ENCODE measurements around the gene UBAP1.
"Not testable (repeated sequence)": the region's sequence is repeated elsewhere in the genome, so short reads cannot be mapped to it uniquely, and the experiment has no call there.

The UBAP1 gene

DNA sequence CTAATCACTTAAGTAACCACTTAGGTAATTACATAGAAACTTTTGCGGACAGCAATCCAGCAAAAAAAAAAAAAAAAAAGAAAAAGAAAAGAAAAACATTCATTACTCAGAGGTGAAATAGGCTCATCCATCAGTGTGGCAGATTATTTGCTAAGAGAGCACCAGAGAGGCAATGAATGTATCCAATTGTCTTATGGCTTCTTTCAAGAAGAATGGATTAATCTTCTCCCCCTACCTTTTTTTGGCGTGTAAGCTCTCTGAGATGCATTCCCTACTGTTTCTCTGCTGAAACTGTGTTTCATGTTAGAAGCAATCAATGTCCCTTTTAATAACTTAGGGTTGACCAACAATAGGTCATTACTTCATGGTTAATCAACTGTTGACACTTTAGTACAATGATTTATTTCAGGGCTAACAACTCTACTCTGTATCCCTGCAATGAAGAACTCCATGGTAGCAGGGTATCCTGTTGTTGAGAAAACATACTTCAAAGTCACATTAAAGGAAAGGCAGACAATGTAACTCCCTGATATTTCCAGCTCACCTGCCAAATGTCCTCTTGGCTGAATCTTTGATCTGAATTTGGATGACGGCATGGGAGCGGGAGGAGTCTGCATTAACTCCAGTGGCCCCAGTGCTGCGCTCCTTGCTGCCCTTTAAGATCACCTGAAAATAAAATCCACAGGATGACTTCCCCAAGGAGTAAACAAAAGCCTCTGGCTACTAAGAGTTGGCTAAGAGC lies 92.6 kb downstream of the UBAP1 start:
- DNase-seq: no peak

DNA sequence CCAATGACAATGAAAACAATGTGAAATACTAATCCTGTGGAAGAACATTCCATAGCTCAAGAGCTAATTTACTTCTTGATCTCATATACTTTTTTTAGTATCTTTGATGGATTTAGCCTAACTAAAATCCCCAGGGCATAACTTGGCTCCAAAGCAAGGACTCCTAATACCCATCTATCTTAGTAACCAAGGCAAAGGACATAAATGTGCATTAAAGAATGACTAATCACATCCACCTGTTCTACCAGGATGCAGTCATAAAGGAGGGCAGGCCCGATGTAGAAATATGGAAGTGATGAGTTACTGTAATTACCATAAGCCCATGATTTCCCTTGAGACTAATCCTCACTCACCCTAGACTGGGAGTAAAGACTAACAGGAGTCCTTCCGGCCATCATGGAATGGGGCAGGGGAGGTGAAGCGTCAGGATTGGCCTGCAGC lies 93.3 kb downstream of the UBAP1 start:
- no peak for DNase-seq

DNA sequence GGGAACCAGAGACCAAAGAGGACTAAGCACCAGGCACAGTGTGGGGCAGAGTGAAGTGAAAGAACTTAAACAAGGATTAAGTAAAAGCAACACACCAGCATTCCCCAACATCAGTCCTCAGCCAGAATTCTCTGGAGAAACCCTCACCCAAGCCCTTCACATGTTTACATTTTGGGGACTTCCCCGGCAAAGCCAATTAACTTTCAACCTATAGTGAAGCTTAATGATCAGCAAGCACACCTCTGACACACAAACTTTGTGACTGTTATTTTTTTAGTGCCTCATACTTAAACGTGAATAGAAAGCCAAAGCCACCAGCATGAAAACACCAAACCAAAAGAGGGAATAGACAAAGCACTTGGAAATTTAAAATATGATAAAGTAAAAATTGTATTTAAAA lies 94.7 kb downstream of the UBAP1 start:
- not testable (repeated sequence) for DNase-seq

DNA sequence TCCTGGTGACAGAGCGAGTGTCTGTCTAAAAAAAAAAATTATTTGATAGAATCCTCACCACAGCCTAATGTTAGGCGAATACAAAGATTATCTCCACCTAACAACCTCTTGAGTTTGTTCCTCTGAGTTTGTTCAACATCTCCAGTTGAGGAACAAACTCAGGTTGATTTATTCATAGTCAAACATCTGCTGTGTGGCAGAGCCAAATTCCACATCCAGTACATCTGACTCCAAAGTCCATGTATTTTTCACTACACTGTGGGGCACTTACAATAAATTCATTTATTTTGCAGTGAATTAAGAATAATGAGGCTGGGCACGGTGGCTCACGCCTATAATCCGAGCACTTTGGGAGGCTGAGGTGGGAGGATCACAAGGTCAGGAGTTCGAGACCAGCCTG lies 97.0 kb downstream of the UBAP1 start:
- DNase-seq: no peak

DNA sequence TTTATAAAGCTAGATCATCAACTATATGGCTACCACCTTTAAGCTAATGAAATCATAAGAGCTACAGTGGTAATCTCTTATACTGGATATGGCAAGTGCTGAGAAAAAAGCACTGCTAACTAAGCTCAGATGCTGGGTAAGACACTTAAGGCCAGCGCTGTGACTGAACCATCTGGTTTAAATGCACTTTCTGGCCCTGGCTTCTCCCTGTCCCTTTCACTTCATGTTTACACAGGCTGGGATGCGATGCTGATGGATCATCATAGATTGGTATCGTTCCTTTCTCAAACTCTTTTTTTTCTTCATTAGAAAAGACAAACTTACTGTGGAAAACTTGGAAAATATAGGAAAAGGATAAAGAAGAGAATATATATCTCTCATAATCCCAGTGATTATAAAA lies 97.9 kb downstream of the UBAP1 start:
- DNase-seq: no peak

DNA sequence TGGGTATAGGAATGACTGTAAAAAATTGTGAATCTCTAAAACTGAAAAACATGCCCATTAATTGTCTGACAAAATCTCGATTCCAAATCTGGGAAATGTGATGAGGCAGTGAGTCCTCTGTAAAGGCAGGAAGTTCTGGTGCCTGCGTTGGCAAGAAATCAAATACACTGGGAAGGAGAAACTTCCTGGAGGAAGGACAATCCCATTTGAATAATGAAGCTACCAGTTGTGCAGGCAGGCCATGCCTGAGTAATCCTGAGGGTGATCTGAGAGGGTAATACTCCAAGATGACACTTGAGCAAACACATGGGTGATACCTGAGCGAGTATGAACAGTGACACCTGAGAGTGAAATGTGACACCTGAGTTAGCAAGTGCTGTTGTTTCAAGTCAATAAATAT lies 100.6 kb downstream of the UBAP1 start:
- DNase-seq: no peak

DNA sequence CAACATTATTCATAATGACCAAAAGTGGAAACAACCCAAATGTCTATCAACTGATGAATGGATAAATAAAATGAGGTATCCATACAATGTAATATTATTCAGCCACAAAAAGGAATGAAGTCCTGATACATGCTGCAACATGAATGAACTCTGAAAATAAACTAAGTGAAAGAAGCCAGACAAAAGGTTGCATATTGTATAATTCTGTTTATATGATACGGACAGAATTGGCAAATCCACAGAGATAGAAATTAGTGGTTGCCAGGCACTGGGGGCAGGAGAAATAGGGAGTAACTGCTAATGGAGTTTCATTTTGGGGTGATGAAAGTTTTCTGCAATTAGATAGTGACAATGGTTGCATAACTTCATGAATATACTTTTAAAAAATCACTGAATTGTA lies 103.3 kb downstream of the UBAP1 start:
- no peak for DNase-seq

DNA sequence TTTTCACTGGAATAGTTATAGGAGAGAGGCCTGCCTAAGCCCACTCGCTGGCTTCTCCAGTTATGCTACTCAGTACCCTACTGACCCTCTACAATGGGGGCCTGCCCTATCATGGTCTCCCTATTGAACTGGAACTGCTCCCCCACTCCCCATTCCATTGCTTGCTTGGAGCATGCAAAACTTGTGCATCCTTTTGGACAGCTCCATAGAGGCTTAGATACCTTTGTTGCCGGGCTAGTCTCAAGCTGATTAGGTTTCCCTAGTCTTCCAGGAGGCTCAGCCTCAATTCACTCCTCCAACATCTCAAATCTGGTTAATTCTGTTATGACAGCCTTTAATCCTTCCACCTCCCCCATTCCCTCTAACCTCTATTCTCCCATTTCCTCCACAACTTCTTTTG lies 110.3 kb downstream of the UBAP1 start:
- no peak for DNase-seq

DNA sequence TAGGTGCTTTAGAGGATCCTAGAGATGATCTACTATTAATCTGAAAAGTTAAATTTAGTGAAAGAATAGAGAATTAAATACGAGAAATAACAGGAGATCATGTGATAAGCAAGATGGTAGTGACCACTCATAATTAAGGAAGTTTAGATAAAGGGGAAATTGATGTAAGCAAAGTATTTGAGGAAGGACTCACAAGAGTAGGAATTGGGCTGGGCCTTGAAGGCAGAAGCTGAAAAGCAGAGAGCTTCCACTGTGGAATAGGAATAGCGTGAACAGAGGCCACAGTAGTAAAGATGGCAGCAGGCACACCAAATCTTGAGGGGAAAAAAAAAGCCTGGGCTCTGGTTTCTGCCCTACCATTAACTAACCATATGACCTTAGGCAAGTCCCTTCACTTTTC lies 112.2 kb downstream of the UBAP1 start:
- DNase-seq: no peak

DNA sequence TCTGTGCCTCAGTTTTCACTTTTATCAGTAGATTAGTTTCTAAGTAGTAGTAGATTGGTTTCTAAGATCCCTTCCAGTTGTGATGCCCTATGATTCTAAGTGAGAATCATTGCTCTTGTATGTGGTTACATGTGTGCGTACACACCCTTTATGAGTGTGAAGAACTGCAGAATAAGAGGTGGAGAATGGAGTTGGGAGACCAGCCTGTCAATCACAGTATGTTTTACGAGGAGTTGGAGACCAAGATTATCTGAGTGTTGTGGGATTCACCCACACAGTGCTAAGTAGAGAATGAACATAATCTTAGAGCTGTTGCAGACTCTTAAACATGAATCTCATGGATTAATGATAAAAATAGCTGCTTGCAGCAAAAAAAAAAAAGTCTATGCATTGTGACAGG lies 112.6 kb downstream of the UBAP1 start:
- DNase-seq: no peak

DNA sequence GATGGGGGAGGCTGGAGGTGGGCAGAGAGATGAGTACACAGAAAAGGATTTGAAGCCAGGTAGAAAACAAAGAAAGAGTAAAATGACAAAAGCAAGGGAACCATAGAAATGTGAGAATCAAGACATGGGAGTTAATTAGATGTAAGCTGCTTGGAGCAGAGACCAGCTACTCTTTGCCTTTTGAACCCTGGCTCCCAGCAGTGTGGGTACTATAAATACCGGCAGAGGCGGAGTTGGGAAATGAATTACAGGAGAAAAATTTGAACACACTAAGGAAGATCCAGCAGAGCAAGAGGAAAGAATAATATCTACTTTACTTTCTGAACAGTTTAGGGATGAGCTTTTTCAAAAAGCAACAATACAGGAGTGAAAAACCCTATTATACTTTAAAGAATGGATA lies 113.7 kb downstream of the UBAP1 start:
- no peak for DNase-seq

DNA sequence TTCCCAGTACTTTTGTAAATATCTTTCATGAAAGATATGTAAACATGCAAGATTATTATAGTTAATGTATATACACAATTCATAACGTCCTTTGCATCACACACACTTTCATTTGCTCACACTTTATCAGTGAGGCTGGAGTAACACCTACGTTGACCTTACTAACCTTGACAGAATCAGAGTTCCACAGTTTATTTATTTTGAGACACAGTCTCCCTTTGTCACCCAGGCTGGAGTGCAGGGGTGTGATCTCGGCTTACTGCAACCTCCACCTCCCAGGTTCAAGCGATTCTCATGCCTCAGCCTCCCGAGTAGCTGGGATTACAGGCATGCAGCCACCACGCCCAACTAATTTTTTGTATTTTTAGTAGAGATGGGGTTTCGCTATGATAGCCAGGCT lies 122.2 kb downstream of the UBAP1 start:
- not testable (repeated sequence) for DNase-seq

Measured in central memory CD4-positive, alpha-beta T cell (primary cell).